ENCODE results near the gene MON1B. TPM values are rescaled to one million over a fixed set of nuclear protein-coding genes. Genes with fewer than 3 reads are reported as not detected.

MON1B gene
- total and polyA plus RNA-seq, 8 donors = 22.1 to 64.3 (median 24.9) TPM

Other genes with a start within 250 kb of the MON1B start
- gene SYCE1L, start 8.2 kb downstream of the MON1B start, total RNA-seq = 1 to 10 TPM; 4.0 to 5.7 TPM
- 1 to 10 TPM; 2.2 to 5.6 (median 3.5) TPM for gene SYCE1L, start 8.2 kb downstream of the MON1B start, polyA plus RNA-seq (ENCODE audit: insufficient read length in 6 of 6)
- under 1 TPM in 1 of 2 donors, not detected in 1; 0.18 TPM for gene ADAMTS18, start 243.8 kb downstream of the MON1B start, total RNA-seq
- gene ADAMTS18, start 243.8 kb downstream of the MON1B start, polyA plus RNA-seq (ENCODE audit: insufficient read length in 6 of 6) = 1 to 10 TPM; 2.7 to 4.6 (median 3.6) TPM